Measurements from ENCODE around the gene CCDC63.

CCDC63 gene

GRCh38 chr12:110846615-110847566 lies at the start of gene CCDC63:
TSS of gene CCDC63 (plus strand) at chr12:110846987. CDS start at chr12:110852955, 5,968 bp downstream.
- TF ChIP-seq ZFX (IDR thresholded peaks at IDR 0.05) (no peak), CTCF (conservative IDR thresholded peaks at IDR 0.05) (no peak)

GRCh38 chr12:110798461-110798860 lies 48.3 kb upstream of the CCDC63 start:
- no peak for TF ChIP-seq ZFX (IDR thresholded peaks at IDR 0.05)
- TF ChIP-seq CTCF (conservative IDR thresholded peaks at IDR 0.05) = no peak
- H3K27ac ChIP-seq = no peak overlapping the region

More at GRCh38 chr12:110846615-110847566, at the start of gene CCDC63:
- no peak within 1 kb of the TSS for H3K27ac ChIP-seq

GRCh38 chr12:110802489-110802888 lies 44.3 kb upstream of the CCDC63 start:
- TF ChIP-seq CTCF (conservative IDR thresholded peaks at IDR 0.05) = no peak
- no peak for TF ChIP-seq ZFX (IDR thresholded peaks at IDR 0.05)

GRCh38 chr12:110804406-110804805 lies 42.4 kb upstream of the CCDC63 start:
- TF ChIP-seq CTCF (conservative IDR thresholded peaks at IDR 0.05) (no peak), ZFX (IDR thresholded peaks at IDR 0.05) (no peak)
- no peak overlapping the region for H3K27ac ChIP-seq

More at GRCh38 chr12:110802489-110802888, 44.3 kb upstream of the CCDC63 start:
- no peak overlapping the region for H3K27ac ChIP-seq

GRCh38 chr12:110807640-110808039 lies 39.1 kb upstream of the CCDC63 start:
- TF ChIP-seq CTCF (conservative IDR thresholded peaks at IDR 0.05) = no peak
- no peak for TF ChIP-seq ZFX (IDR thresholded peaks at IDR 0.05)
- H3K27ac ChIP-seq = no peak overlapping the region

GRCh38 chr12:110809149-110809548 lies 37.6 kb upstream of the CCDC63 start:
- TF ChIP-seq CTCF (conservative IDR thresholded peaks at IDR 0.05) (no peak), ZFX (IDR thresholded peaks at IDR 0.05) (no peak)
- H3K27ac ChIP-seq = no peak overlapping the region

- TF ChIP-seq ZFX (IDR thresholded peaks at IDR 0.05) (no peak), CTCF (conservative IDR thresholded peaks at IDR 0.05) (no peak)
- no peak overlapping the region for H3K27ac ChIP-seq
Measured at GRCh38 chr12:110811972-110812371, 34.8 kb upstream of the CCDC63 start.

All from C4-2B (cell line).